ENCODE measurements around the gene C2CD3.
A peak's percentile ranks its signal among the peaks of the same experiment; 100 is the strongest.

The C2CD3 gene

DNA sequence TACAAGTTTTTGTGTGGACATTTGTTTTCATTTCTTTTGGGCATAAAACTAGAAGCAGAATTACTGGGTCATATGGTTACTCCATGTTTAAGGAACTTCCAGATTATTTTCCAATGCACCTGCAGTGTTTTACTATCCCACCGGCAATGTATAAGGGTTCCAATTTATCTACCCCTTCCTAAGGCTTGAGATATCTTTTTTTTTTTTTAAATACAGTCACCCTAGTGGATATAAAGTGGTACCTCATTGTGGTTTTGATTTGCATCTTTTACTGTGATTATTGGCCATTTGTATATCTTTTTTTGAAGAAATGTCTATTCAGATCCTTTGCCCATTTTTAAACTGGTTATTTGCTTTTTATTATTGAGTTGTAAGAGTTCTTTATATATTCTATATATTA lies 127.4 kb downstream of the C2CD3 start:
- Mint-ChIP-seq H3K4me3 (no peak overlapping the region), H3K4me1 (no peaks in the 10 kb centered on the region), H3K27me3 (no peaks in the 10 kb centered on the region), H3K27ac (no peak overlapping the region), H3K9me3 (no peaks in the 10 kb centered on the region), H3K36me3 (peaks cover 27 to 48% of the 10 kb centered on the region in 2 donors)
- no peak for DNase-seq
- ATAC-seq (replicated peaks): no peak

DNA sequence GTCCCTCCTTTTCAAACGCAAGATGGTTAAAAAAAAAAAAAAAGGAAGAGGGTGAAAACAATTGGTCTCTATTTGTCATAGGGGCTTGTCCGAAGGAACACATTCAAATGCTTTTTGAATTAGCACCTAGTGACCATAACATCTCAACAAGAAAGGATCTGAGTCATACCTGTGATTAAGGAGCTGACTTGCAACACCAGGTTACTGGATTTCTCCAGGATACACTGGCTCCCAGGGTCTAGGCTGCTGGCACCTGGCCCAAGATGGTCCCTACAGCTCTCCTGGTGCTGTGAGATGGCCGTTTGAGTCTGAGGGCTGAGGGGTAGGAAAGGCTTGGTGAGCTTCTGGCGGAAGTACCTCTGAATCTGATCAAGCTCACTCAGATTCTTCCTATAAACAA lies 133.5 kb downstream of the C2CD3 start:
- Mint-ChIP-seq H3K27me3 (no peaks in the 10 kb centered on the region), H3K4me1 (no peaks in the 10 kb centered on the region), H3K9me3 (no peaks in the 10 kb centered on the region), H3K27ac (no peak overlapping the region), H3K36me3 (peaks cover 32 to 44% of the 10 kb centered on the region in 2 donors), H3K4me3 (no peak overlapping the region)
- no peak for ATAC-seq (replicated peaks)
- no peak for DNase-seq

DNA sequence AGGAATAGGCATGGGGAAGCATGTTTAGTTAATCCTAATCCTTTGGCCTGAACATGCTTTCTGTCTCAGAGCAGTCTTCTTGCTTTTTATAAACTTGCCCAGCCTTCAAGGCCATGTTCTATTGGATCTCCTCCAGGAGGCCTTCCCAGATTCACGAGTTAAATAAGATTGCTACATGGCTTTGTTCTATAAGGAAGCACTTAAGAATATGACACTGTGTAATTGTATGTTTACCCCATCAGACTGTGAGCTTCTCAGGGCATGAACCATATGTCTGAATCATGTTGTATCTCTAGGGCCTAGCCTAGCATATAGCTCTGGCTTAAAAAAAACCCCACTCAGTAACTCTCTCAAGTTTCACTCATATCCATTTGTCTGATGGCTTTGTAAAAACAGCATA lies 135.5 kb downstream of the C2CD3 start:
- no peak overlapping the region for H3K27ac Mint-ChIP-seq
- H3K9me3 Mint-ChIP-seq: no peaks in the 10 kb centered on the region
- no peak overlapping the region for H3K4me3 Mint-ChIP-seq
- H3K4me1 Mint-ChIP-seq: peaks cover 5% of the 10 kb centered on the region in 2 donors
- no peaks in the 10 kb centered on the region for H3K27me3 Mint-ChIP-seq
- ATAC-seq (replicated peaks): no peak
- peaks cover 30 to 47% of the 10 kb centered on the region in 2 donors for H3K36me3 Mint-ChIP-seq
- DNase-seq: no peak

DNA sequence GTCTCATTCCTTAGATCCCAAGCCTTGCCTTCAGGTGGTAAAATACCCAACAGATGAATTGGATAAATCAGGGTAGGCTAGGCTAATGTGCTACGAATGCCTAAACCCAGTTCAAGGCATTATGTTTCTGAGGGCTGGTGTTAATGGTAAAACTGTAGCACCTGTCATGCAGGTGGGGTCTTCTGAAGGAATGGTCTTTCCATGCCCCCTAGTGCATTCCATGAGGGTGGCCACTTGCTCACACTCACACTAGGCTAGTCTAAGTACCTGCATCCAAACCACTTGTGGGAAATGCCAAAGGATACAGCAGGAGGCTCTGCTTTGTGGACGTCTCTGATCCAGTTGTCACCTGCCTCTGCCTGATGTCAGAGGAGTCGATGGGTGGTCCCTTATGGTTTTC lies 137.8 kb downstream of the C2CD3 start:
- peaks cover 37 to 60% of the 10 kb centered on the region in 2 donors for H3K36me3 Mint-ChIP-seq
- peaks cover 5% of the 10 kb centered on the region in 2 donors for H3K4me1 Mint-ChIP-seq
- no peaks in the 10 kb centered on the region for H3K27me3 Mint-ChIP-seq
- H3K9me3 Mint-ChIP-seq: no peaks in the 10 kb centered on the region
- no peak for DNase-seq
- H3K27ac Mint-ChIP-seq: no peak overlapping the region
- H3K4me3 Mint-ChIP-seq: no peak overlapping the region
- ATAC-seq (replicated peaks): peak in 1 of 2 donors; percentile 41

DNA sequence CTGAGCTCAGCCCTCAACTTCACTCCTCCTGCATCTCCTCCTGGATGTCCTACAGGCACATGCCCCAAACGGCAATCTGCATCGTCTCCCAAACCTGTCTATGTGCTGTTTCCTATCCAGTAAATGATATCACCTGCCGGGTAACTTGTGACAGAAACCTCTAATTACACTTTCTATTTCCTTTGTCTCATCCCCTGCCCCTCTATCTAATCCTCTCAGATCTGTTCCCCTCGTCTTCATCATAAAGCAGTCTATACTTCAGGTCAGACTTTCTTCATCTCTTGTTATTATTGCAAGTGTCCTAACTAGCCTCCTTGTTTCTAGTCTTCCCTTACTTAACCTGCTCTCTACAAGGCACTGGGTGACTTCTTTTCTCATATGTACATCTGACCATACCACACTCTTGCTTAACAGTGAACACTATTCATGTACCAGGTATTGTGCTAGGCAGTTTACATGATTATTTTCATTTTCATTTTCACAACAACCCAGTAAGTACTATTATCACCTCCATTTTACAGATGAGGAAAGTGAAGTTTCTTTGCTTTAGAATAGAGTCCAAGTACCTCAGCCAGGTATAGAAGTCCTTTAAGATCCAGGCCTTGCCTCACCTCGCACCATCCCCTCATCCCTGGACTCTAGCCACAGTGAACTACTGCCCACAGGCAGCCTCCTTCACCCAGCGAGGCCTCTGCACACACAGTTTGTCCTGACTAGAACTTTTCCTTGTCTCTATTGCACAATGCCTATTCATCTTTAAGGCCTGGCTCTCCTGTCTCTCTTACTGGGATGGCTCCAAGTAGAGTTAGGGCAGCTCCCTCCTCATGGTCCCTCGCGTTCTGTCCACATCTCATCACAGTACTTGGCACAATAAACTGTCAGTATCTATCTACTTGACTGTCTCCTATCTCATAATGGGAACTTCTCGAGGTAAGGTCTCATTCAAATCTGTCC lies 139.8 kb downstream of the C2CD3 start:
- no peak overlapping the region for H3K4me3 Mint-ChIP-seq
- no peak for DNase-seq
- ATAC-seq (replicated peaks): no peak

DNA sequence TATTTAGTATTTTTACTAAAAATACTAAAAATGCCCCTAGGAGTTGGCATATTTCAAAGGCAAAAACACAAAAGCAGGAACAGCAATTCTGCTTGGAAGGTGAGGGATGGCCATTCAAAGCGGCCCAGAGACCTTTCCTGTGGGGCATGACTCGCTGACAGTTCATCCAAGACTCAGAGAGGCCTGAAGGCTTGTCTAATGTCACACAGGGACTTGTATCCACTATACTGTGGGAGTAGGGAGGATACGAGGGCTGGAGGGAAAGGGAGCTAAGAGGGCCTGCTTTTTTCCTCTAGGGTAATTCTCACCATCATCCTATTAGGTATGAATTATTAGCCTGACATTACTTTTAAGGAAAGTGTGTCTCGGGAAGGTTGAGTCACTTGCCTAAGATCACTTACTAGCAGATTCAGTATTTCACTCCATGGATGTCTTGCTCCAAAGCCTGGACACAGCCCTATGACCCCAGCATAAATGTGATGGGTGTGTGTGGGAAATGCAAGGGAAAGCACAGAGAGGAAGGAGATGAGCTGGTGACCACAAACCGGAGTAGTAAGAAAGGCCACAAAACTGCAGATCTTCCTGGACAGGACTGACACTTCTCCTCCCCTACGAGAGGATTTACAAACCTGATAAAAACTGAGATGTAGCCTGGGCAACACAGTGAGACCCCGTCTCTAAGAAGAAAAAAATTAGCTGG lies 145.2 kb downstream of the C2CD3 start:
- H3K27ac Mint-ChIP-seq: no peak overlapping the region
- DNase-seq: no peak

More for the DNA sequence above, 139.8 kb downstream of the C2CD3 start:
- H3K4me1 Mint-ChIP-seq: peaks cover 7 to 12% of the 10 kb centered on the region in 2 donors
- H3K36me3 Mint-ChIP-seq: peaks cover 28 to 57% of the 10 kb centered on the region in 2 donors
- H3K27me3 Mint-ChIP-seq: no peaks in the 10 kb centered on the region
- no peak overlapping the region for H3K27ac Mint-ChIP-seq
- no peaks in the 10 kb centered on the region for H3K9me3 Mint-ChIP-seq

DNA sequence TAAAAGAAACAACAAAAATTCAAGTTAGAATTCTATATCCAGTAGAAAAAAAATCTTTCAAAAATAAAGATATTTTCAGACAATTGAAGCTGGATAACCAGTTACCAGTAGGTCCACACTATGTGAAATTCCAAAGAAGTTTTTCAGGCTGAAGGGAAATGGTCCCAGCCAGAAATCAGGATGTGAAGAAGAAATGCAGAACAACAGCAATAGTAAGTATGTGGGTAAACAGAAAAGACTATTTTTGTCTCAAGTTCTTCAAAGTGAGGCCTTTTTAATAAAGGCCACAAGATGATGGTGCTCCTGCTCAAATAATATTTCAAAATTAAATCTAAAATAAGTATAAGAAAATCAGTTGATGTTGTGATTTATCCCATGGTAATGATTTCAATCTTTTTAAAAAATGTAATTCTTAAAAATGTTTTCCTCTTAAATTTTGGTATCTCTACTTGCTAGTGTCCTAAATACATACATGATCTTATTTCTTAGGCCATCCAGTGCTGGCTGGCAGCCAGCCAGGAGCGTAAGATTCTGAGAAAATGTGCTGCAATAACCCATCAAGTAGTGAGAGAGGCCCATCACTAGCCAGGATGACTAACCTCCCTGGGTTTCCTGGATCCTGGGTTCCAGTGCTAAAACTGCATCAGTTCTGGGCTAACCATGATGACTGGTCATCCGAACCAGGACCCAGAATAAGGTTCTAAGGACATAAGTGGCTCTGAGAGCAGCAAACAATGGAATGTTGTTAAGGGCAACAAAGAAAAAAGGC lies 146.4 kb downstream of the C2CD3 start:
- Mint-ChIP-seq H3K36me3 (peaks cover 25 to 32% of the 10 kb centered on the region in 2 donors), H3K4me3 (no peak overlapping the region), H3K9me3 (no peaks in the 10 kb centered on the region), H3K27ac (no peak overlapping the region), H3K4me1 (peaks cover 11 to 23% of the 10 kb centered on the region in 2 donors), H3K27me3 (no peaks in the 10 kb centered on the region)
- ATAC-seq (replicated peaks) (no peak), DNase-seq (no peak)

More for the DNA sequence above, 145.2 kb downstream of the C2CD3 start:
- peaks cover 11 to 23% of the 10 kb centered on the region in 2 donors for H3K4me1 Mint-ChIP-seq
- H3K36me3 Mint-ChIP-seq: peaks cover 31 to 43% of the 10 kb centered on the region in 2 donors
- H3K9me3 Mint-ChIP-seq: no peaks in the 10 kb centered on the region
- no peak overlapping the region for H3K4me3 Mint-ChIP-seq
- ATAC-seq (replicated peaks): no peak
- H3K27me3 Mint-ChIP-seq: no peaks in the 10 kb centered on the region

DNA sequence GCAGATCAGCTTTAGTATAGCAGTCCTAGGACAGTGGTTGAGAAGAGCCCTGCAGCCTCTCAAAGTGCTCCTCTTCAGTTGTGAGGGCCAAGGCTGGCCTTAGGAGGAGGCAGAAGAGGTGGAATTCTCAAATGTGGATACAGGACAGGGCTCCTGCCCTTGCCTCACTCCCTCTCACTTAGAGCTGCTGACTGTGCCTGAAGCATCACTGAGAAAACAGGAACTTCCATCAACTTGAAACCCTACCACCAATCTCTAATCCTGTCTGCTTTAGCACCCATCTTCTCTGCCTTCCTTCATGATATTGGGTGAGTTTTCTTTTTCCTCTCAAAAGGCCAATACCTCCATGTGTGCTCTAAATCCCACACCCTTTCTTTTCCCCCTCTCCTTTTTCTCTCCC lies 147.5 kb downstream of the C2CD3 start:
- Mint-ChIP-seq H3K36me3 (peaks cover 19 to 25% of the 10 kb centered on the region in 2 donors), H3K27me3 (no peaks in the 10 kb centered on the region), H3K27ac (no peak overlapping the region), H3K9me3 (no peaks in the 10 kb centered on the region), H3K4me1 (peaks cover 15 to 23% of the 10 kb centered on the region in 2 donors), H3K4me3 (no peak overlapping the region)
- no peak for DNase-seq
- ATAC-seq (replicated peaks): no peak

DNA sequence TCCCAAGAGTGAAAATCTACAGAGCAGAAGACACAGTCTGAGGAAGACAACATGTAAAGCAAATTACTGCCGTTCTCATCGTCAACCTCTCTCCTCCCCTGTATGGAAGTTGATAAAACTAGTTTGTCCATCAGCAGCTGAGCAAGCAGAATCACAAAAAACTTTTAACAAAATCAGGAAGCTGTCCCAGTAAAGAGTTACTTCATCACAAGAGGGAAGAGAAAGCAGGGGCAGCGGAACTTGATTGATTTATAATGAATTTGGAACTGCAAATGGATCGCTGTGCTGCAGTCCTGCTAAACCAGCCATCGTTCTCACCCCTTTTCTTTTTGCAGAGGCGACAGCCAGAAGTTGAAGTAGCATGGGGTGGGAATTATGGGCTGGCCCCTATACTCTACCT lies 148.3 kb downstream of the C2CD3 start:
- no peaks in the 10 kb centered on the region for H3K9me3 Mint-ChIP-seq
- H3K36me3 Mint-ChIP-seq: peaks cover 18 to 19% of the 10 kb centered on the region in 2 donors
- DNase-seq (no peak), ATAC-seq (replicated peaks) (no peak)
- no peak overlapping the region for H3K27ac Mint-ChIP-seq
- H3K4me1 Mint-ChIP-seq: peaks cover 15 to 23% of the 10 kb centered on the region in 2 donors
- no peak overlapping the region for H3K4me3 Mint-ChIP-seq
- H3K27me3 Mint-ChIP-seq: no peaks in the 10 kb centered on the region

DNA sequence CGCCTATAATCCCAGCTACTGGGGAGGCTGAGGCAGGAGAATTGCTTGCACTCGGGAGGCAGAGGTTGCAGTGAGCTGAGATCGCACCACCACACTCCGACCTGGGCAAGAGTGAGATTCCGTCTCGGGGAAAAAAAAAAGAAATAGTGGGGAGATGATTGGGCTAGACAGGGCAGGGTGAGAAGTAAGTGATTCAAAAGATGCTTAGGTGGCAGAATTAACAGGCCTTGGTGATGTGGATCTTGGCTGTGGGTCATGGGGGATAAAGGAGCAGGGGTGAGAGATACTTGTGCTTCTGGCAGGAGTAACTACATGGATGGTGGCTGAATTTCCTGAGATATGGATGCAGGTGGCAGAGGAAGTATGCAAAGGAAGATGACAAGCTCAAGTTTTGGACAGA lies 148.8 kb downstream of the C2CD3 start:
- H3K36me3 Mint-ChIP-seq: peaks cover 21 to 22% of the 10 kb centered on the region in 2 donors
- ATAC-seq (replicated peaks) (no peak), DNase-seq (no peak)
- H3K9me3 Mint-ChIP-seq: no peaks in the 10 kb centered on the region
- H3K4me1 Mint-ChIP-seq: peaks cover 15 to 23% of the 10 kb centered on the region in 2 donors
- H3K27me3 Mint-ChIP-seq: no peaks in the 10 kb centered on the region
- no peak overlapping the region for H3K4me3 Mint-ChIP-seq
- H3K27ac Mint-ChIP-seq: no peak overlapping the region

DNA sequence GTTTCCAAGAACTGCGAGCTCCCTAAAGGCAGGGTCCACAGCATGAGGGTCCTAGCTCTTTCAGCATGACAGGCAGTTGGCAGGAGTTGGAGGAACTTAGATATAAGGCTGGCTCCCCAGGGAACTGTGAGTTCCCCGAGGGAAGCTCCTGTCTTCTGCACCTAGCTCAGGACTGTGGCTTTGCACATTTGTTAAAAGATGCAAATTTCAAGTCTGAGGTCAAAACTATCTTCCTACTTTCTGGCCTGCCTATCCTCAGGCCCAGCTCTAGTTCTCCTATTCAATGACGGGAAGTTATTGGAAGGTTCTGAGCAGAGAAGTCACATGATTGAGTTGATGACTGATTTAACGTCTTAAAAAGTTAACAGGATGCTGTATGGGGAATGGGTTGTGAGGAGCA lies 150.3 kb downstream of the C2CD3 start:
- peaks cover 26 to 29% of the 10 kb centered on the region in 2 donors for H3K36me3 Mint-ChIP-seq
- peak; percentile 50 for DNase-seq

DNA sequence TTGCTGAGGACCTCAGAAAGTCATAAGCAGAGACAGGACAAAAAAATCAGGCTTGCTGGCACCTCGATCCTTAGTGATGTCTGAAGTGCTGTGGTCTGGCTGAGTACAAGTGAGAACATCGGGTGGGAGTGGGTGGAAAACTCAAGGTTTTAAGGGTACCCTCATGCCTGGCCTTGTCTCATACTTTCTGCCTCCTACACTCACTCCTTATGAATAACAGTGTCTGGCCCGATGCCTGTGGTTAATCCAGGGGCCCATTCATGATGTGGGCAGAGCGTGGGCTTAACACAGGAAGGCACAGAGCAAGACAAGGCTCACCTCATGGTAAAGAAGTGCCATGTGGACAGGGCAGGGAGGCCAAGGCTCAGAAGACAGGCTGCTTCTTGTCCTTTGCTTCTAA lies 150.9 kb downstream of the C2CD3 start:
- Mint-ChIP-seq H3K9me3 (no peaks in the 10 kb centered on the region), H3K27me3 (no peaks in the 10 kb centered on the region), H3K36me3 (peaks cover 29 to 31% of the 10 kb centered on the region in 2 donors), H3K27ac (no peak overlapping the region), H3K4me1 (peaks cover 26 to 27% of the 10 kb centered on the region in 2 donors), H3K4me3 (peak overlapping the region in 1 of 2 donors; percentile 50)
- ATAC-seq (replicated peaks): peak; percentile 64 to 72
- peak; percentile 51 for DNase-seq

More for the DNA sequence above, 150.3 kb downstream of the C2CD3 start:
- Mint-ChIP-seq H3K27me3 (no peaks in the 10 kb centered on the region), H3K4me3 (no peak overlapping the region), H3K27ac (no peak overlapping the region), H3K4me1 (peaks cover 19 to 20% of the 10 kb centered on the region in 2 donors), H3K9me3 (no peaks in the 10 kb centered on the region)
- peak; percentile 64 to 65 for ATAC-seq (replicated peaks)

DNA sequence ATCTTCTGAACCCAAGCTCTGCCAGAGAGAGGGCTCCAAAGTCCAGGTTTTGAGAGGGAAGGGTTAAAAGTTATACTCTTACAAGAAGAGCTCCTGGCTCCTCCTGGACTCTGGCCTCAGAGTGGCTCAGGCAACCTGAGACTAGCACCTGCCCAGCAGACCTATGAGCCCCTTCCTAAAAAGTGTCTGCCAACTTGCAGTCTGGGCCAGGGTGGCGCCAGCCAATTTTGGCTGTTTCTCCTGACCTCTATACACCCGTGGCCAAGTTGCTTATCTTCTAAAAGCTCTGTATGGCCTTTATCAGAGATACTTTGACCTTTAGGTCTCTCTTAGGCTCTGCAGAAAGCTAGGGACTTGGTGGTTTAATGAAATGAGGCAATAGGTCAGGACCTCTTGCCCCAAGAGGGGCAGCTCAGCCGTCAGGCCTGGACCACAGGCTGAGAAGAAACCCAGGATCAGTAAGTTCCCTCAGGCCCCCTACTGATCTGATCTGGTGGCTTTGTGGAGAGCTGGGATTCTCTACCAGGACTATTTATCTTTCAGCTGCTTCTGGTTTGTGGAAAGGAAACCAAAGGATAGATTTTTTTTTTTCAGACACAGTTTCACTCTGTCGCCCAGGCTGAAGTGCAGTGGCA lies 151.6 kb downstream of the C2CD3 start:
- Mint-ChIP-seq H3K4me1 (peaks cover 28 to 30% of the 10 kb centered on the region in 2 donors), H3K27me3 (no peaks in the 10 kb centered on the region), H3K9me3 (no peaks in the 10 kb centered on the region), H3K36me3 (peaks cover 29 to 31% of the 10 kb centered on the region in 2 donors), H3K27ac (no peak overlapping the region), H3K4me3 (peak overlapping the region in 1 of 2 donors; percentile 50)
- ATAC-seq (replicated peaks) (peak; percentile 59 to 67), DNase-seq (no peak)

Measured in stimulated activated naive B cell treated with anti-CD40 and anti-IgM and Interleukin-4, amounts not matched to agents 10 μg/mL and 1 μg/mL and 100 μg/mL, for 72 hours (primary cell).